Mucosa of descending colon (tissue), 3 donors: ENCODE results near the gene KRTAP9-3. TPM values are rescaled to one million over a fixed set of nuclear protein-coding genes. Genes with fewer than 3 reads are reported as not detected.

Experiments used
- ATAC-seq: fragments of 200-7000 bp; cut with Tn5 transposase; one replicate; pipeline ENCODE4 v1.9.1; 2020; ENCODE audit warnings: mild to moderate bottlenecking, moderate library complexity
- DNase-seq, 3 donors: peaks; one replicate each; pipeline ENCODE4 v3.0.0-alpha.2; 2020
- H3K36me3 ChIP-seq: fragments of 200-600 bp; one replicate; pipeline ENCODE4 v1.8.0; 2021; ENCODE audit warnings: low read depth, mild to moderate bottlenecking
- H3K4me1 ChIP-seq: fragments of 200-600 bp; one replicate; pipeline ENCODE4 v1.8.0; 2021; ENCODE audit warnings: low read depth, mild to moderate bottlenecking
- H3K4me3 ChIP-seq: fragments of 200-600 bp; one replicate; pipeline ENCODE4 v1.8.0; 2021; ENCODE audit warnings: mild to moderate bottlenecking
- H3K9me3 ChIP-seq: fragments of 200-600 bp; one replicate; pipeline ENCODE4 v1.8.0; 2021; ENCODE audit warnings: mild to moderate bottlenecking
- intact Hi-C, 2 donors: fragments of 100-400 bp; cut with DNase I in 1 of 2; cut with micrococcal nuclease in 1 of 2; formaldehyde crosslinking; loops; one replicate each; pipeline versions ENCODE4 v1.11.0 to v1.11.1; 2022; cut with DNase I, micrococcal nuclease
- total RNA-seq, 3 donors: library from RNA; stranded (reverse); fragmentation: NEBNext Ultra II Directional in 2 of 3; extraction: Animal tissue kit (Norgen Biotek cat#: 25700) in 2 of 3; gene quantifications; one replicate each; pipeline versions ENCODE4 v1.2.1 to v1.2.4, GENCODE V29; 2021 to 2023
- TF ChIP-seq, protein P1 (sequence below): fragments of 200-600 bp; IDR thresholded peaks from one replicate; pipeline ENCODE4 v1.8.0; 2022; ENCODE audit warnings: antibody characterized with exemption, mild to moderate bottlenecking
- donor health status: DM: no; HTN: no; CAD: no; lungs with moderate emphysema.
- donor health status: DM: no; HTN: no; CAD: no.
- donor health status: DM: no; HTN: yes; CAD: no.

Gene KRTAP9-3
- total RNA-seq, 3 donors from 2014 or later, result not detected

DNA sequence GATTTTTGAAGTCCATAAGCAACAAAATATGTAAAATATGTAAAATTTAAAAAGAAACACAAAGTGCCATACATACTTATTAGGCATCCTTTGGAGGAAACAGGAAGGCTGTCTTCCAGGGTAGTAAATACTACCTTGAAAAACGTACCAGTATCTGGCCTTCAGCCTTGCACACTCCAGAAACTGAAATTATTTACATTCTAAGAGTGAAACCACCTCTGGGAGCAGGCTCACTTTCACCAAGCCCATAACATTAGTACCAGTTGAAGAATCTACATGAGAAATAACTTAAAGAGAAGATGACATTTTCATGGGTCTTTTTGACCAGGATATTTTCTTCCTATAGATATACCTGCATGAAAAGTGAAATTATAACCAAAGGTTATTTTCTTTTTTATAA, 36.2 kb upstream of the KRTAP9-3 start:
- H3K4me3 ChIP-seq, result no peak overlapping the region
- H3K9me3 ChIP-seq, result no peaks in the 10 kb centered on the region
- TF ChIP-seq, protein P1, sequence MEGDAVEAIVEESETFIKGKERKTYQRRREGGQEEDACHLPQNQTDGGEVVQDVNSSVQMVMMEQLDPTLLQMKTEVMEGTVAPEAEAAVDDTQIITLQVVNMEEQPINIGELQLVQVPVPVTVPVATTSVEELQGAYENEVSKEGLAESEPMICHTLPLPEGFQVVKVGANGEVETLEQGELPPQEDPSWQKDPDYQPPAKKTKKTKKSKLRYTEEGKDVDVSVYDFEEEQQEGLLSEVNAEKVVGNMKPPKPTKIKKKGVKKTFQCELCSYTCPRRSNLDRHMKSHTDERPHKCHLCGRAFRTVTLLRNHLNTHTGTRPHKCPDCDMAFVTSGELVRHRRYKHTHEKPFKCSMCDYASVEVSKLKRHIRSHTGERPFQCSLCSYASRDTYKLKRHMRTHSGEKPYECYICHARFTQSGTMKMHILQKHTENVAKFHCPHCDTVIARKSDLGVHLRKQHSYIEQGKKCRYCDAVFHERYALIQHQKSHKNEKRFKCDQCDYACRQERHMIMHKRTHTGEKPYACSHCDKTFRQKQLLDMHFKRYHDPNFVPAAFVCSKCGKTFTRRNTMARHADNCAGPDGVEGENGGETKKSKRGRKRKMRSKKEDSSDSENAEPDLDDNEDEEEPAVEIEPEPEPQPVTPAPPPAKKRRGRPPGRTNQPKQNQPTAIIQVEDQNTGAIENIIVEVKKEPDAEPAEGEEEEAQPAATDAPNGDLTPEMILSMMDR, result no peak
- no peaks in the 10 kb centered on the region for H3K36me3 ChIP-seq
- DNase-seq (no peak), ATAC-seq (no peak)
- H3K4me1 ChIP-seq, result peaks cover 8% of the 10 kb centered on the region
- intact Hi-C loops, result no loop called here

DNA sequence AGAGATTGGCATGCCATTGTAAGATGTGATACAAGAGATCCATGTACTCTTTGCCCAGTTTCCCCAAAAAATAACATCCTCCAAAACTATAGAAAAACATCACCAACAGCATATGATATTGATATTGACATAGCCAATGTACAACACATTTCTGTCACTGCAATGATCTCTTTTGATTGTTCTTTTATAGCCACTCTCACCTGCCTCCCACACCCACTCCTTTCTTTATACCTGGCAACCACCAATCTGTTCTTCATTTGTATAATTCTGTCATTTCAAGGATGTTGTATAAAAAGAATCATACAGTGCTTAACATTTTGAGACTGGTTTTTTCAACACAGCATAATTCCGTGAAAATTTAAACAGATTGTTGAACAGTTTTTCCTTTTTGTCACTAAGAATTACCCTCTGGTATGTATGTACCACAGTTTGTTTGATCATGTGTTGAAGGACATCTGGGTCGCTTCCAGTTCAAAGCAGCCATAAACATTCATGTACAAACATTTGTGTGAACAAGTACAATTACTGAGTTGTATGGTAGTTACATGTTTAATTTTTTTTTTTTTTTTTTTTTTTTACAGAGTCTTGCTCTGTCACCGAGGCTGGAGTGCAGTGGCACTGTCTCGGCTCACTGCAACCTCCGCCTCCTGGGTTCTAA, 32.7 kb upstream of the KRTAP9-3 start:
- H3K36me3 ChIP-seq, result no peaks in the 10 kb centered on the region
- DNase-seq (peak in 1 of 3 donors; percentile 66), ATAC-seq (peak; percentile 85)
- H3K4me3 ChIP-seq, result no peak overlapping the region
- intact Hi-C loops, result no loop called here
- no peaks in the 10 kb centered on the region for H3K9me3 ChIP-seq
- TF ChIP-seq, protein P1, result no peak
- peaks cover 8% of the 10 kb centered on the region for H3K4me1 ChIP-seq

- Histone ChIP-seq H3K36me3 (no peaks in the 10 kb centered on the region), H3K9me3 (no peaks in the 10 kb centered on the region), H3K4me3 (no peak overlapping the region), H3K4me1 (no peaks in the 10 kb centered on the region)
- intact Hi-C loops, result no loop called here
- TF ChIP-seq, protein P1, result no peak
- DNase-seq (peak in 2 of 3 donors; percentile 44 to 59), ATAC-seq (peak; percentile 80)
These were observed 20.3 kb upstream of the KRTAP9-3 start for GRCh38 chr17:41211845-41212466.

DNA sequence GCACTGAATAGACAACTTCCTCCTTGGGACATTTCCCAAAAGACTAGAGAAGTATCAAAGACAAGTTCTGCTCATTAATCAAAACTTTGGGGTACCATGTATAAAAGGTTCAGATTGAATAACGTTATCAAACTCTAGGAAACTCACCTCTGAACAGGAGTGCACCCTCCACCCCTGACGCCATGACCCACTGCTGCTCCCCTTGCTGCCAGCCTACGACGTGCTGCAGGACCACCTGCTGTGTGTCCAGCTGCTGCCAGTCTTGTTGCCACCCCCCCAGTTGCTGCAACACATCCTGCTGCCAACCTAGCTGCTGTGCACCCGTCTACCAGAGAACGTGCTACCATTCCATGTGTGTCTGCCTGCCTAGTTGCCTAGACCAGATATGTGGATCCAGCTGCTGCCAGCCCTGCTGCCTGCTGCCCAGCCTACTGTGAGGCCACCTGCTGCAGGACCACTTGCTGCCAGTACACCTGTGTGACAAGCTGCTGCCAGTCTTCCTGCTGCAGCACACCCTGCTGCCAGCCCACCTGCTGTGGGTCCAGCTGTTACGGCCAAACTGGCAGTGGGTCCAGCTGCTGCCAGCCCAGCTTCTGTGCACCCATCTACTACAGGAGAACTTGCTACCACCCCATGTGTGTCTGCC, 19.6 kb upstream of the KRTAP9-3 start:
- ATAC-seq, result peak; percentile 63
- DNase-seq, result peak in 2 of 3 donors; percentile 28 to 40

DNA sequence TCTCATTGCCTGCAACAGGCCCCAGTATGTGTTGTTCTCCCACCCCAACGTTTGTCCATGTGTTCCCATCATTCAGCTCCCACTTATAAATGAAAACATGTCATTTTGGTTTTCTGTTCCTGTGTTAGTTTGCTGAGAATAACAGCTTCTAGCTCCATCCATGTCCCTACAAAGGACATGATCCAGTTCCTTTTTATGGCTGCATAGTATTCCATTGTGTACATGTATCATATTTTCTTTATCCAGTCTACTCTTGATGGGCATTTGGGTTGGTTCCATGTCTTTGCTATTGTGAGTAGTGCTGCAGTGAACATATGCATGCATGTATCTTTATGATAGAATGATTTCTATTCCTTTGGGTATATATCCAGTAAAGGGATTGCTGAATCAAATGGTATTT, 16.6 kb upstream of the KRTAP9-3 start:
- no peaks in the 10 kb centered on the region for H3K4me1 ChIP-seq
- ATAC-seq, result no peak
- no peak overlapping the region for H3K4me3 ChIP-seq
- no peaks in the 10 kb centered on the region for H3K36me3 ChIP-seq
- TF ChIP-seq, protein P1, result no peak
- no peaks in the 10 kb centered on the region for H3K9me3 ChIP-seq
- no peak for DNase-seq
- intact Hi-C loops, result no loop called here

More for the DNA sequence above, 19.6 kb upstream of the KRTAP9-3 start:
- intact Hi-C loops, result no loop called here
- Histone ChIP-seq H3K4me3 (no peak overlapping the region), H3K36me3 (no peaks in the 10 kb centered on the region), H3K4me1 (no peaks in the 10 kb centered on the region), H3K9me3 (no peaks in the 10 kb centered on the region)
- TF ChIP-seq, protein P1, result no peak
